ENCODE data around the gene CASK. TPM values are rescaled to one million over a fixed set of nuclear protein-coding genes. Genes with fewer than 3 reads are reported as not detected.

Gene CASK
- total RNA-seq, 1 donor: 26.6 TPM

Other genes with a start within 250 kb of the CASK start
- 1.5 TPM for gene GPR34, start 234.6 kb downstream of the CASK start, total RNA-seq
- gene GPR82, start 199.4 kb downstream of the CASK start, total RNA-seq: under 0.01 TPM

Measured in mononuclear cell (primary cell).